ENCODE results near the gene TACC2. TPM values are rescaled to one million over a fixed set of nuclear protein-coding genes. Genes with fewer than 3 reads are reported as not detected.
"Not testable (repeated sequence)": the region's sequence is repeated elsewhere in the genome, so short reads cannot be mapped to it uniquely, and the experiment has no call there.

TACC2 gene
- total RNA-seq, 6 experiments from 2014 or later = 16.2 to 21.1 (median 18.8) TPM

DNA sequence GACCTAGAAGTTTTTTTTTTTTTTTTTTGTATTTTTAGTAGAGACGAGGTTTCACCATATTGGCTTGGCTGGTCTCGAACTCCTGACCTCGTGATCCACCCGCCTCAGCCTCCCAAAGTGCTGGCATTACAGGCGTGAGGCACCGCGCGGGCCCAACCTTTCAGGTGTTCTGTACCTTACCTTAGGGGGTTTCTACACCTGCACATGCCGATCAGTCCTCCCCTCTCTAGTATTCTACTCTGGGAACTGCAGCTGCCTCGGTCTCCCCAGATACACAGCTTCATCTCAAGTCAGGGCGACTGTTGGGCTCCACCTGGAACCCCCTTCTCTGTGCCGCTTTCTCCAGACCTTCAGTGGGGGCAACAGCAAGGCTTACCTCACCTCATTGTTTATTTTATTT, 79.9 kb downstream of the TACC2 start:
- DNase-seq = no peak
- TF ChIP-seq POLR2A (IDR thresholded peaks at IDR 0.05) = no peak
- TF ChIP-seq, protein P1, sequence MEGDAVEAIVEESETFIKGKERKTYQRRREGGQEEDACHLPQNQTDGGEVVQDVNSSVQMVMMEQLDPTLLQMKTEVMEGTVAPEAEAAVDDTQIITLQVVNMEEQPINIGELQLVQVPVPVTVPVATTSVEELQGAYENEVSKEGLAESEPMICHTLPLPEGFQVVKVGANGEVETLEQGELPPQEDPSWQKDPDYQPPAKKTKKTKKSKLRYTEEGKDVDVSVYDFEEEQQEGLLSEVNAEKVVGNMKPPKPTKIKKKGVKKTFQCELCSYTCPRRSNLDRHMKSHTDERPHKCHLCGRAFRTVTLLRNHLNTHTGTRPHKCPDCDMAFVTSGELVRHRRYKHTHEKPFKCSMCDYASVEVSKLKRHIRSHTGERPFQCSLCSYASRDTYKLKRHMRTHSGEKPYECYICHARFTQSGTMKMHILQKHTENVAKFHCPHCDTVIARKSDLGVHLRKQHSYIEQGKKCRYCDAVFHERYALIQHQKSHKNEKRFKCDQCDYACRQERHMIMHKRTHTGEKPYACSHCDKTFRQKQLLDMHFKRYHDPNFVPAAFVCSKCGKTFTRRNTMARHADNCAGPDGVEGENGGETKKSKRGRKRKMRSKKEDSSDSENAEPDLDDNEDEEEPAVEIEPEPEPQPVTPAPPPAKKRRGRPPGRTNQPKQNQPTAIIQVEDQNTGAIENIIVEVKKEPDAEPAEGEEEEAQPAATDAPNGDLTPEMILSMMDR (IDR thresholded peaks at IDR 0.05) = no peak
- Histone ChIP-seq H3K4me3 (no peak overlapping the region), H3K27me3 (no peaks in the 10 kb centered on the region), H3K27ac (no peak overlapping the region), H3K4me1 (peaks cover 0 to under 1% (median 0%) of the 10 kb centered on the region in 4 donors), H3K36me3 (no peaks in the 10 kb centered on the region), H3K9me3 (no peaks in the 10 kb centered on the region)
- WGBS (ENCODE audit: insufficient coverage, low coverage, low lambda C conversion rate, missing lambda C conversion rate) = 74% methylated on average over 3 of the region's 12 CpGs
- no peak for ATAC-seq
- intact Hi-C loops (cut with DNase I) = no loop called here

DNA sequence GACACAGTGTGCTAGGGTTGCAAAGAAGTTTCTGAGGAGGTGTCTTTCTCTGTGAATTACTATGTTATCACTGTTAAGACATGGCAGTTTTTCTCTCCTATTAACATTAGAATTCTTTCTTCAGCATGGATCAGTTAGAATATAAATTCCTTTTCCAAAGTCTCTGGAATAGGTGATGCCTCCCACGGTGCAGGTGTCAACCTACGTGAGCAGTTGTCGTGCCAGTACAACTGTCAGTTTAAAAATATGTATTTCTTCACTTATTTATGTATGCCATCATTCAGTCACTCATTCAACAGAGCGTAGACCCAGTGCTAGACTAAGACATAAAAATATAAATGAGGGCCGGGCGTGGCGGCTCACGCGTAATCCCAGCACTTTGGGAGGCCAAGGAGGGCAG, 83.5 kb downstream of the TACC2 start:
- H3K4me3 ChIP-seq = no peak overlapping the region
- no peak overlapping the region for H3K27ac ChIP-seq
- intact Hi-C loops (cut with DNase I) = no loop called here
- H3K4me1 ChIP-seq = no peaks in the 10 kb centered on the region
- TF ChIP-seq POLR2A (IDR thresholded peaks at IDR 0.05) = no peak
- TF ChIP-seq, protein P1 (IDR thresholded peaks at IDR 0.05) = no peak
- DNase-seq (no peak), ATAC-seq (no peak)
- no peaks in the 10 kb centered on the region for H3K9me3 ChIP-seq
- H3K36me3 ChIP-seq = no peaks in the 10 kb centered on the region
- WGBS (ENCODE audit: insufficient coverage, low coverage, low lambda C conversion rate, missing lambda C conversion rate) = 86% methylated on average over 5 of the region's 9 CpGs
- H3K27me3 ChIP-seq = no peaks in the 10 kb centered on the region

DNA sequence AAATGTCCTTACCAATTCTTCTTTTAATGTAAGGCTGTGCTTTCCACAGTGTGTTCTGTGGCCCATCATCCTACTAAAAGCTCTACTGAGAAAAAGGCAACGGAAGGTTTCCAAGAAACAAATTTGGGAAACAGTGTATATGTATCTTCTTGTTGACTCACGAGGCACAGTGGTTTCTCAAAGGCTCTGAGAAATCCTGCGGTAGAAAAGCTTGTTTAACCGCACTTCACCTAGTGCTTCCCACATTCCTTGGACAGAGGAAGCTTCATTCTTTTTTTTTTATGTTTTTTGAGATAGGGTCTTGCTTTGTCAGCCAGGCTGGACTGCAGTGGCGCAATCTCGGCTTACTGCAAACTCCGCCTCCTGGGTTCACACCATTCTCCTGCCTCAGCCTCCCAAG, 84.5 kb downstream of the TACC2 start:
- Histone ChIP-seq H3K27me3 (no peaks in the 10 kb centered on the region), H3K9me3 (no peaks in the 10 kb centered on the region), H3K4me1 (no peaks in the 10 kb centered on the region), H3K27ac (no peak overlapping the region), H3K4me3 (no peak overlapping the region), H3K36me3 (no peaks in the 10 kb centered on the region)
- 97% methylated on average over 7 of the region's 7 CpGs for WGBS (ENCODE audit: insufficient coverage, low coverage, low lambda C conversion rate, missing lambda C conversion rate)
- TF ChIP-seq, protein P1 (IDR thresholded peaks at IDR 0.05) = no peak
- TF ChIP-seq POLR2A (IDR thresholded peaks at IDR 0.05) = no peak
- no peak for DNase-seq
- ATAC-seq = no peak
- intact Hi-C loops (cut with DNase I) = no loop called here

DNA sequence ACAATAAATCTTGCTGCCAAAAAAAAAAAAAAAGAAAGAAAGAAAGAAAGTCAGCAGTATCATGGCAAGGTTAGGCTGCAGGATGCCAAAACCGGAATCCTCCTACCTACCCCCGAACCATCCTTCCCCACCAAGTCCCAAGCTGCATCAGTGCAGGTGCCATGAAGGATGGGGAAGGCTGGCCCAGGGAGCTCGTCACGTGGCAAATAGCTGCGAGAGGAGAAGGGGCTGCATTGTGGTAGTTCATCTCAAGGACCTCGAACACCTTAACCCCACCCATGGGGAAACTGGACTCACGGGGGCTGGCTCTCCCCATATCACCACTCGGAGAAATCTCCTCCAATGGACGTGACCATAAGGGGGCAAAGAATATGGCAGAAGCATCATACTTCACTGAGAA, 86.2 kb downstream of the TACC2 start:
- Histone ChIP-seq H3K4me3 (no peak overlapping the region), H3K36me3 (no peaks in the 10 kb centered on the region), H3K9me3 (no peaks in the 10 kb centered on the region), H3K4me1 (no peaks in the 10 kb centered on the region), H3K27ac (no peak overlapping the region), H3K27me3 (no peaks in the 10 kb centered on the region)
- no peak for TF ChIP-seq POLR2A (IDR thresholded peaks at IDR 0.05)
- TF ChIP-seq, protein P1 (IDR thresholded peaks at IDR 0.05) = no peak
- intact Hi-C loops (cut with DNase I) = no loop called here
- DNase-seq (no peak), ATAC-seq (no peak)
- WGBS (ENCODE audit: insufficient coverage, low coverage, low lambda C conversion rate, missing lambda C conversion rate) = 75% methylated on average over 7 of the region's 9 CpGs

DNA sequence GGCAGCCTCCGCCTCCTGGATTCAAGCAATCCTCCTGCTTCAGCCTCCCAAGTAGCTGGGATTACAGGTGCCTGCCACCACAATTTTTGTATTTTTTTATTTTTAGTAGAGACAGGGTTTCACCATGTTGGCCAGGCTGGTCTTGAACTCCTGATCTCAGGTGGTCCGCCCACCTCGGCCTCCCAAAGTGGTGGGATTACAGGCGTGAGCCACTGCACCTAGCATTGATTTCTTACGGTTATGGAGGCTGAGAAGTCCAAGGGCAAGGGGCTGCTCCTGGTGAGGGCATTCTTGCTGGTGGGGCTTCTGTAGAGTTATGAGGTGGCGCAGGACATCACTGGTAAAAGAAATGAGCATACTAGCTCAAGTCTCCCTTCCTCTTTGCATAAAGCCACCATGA, 86.9 kb downstream of the TACC2 start:
- H3K9me3 ChIP-seq; H3K4me3 ChIP-seq; H3K27me3 ChIP-seq; ATAC-seq; H3K4me1 ChIP-seq; DNase-seq; H3K27ac ChIP-seq; intact Hi-C loops (cut with DNase I); H3K36me3 ChIP-seq: not testable (repeated sequence)
- 93% methylated on average over 5 of the region's 6 CpGs for WGBS (ENCODE audit: insufficient coverage, low coverage, low lambda C conversion rate, missing lambda C conversion rate)
